T47D (cell line): ENCODE results near the gene UQCR10.

ENCODE experiments used
- DNase-seq, 2 experiments: peaks; one replicate each; pipeline versions ENCODE4 v3.0.0 to v3.0.0-alpha.2; 2011 to 2012; ENCODE audit warnings: low read depth in 1 of 2, low spot score in 1 of 2
- JUND ChIP-seq: IDR thresholded peaks from 2 replicates; pipeline ENCODE4 v1.6.1; 2012; ENCODE audit warnings: low read depth
- in situ Hi-C: cut with HindIII; loops from 2 replicates; pipeline ENCODE4 v1.10.0; 2016; ENCODE audit warnings: low sequenced_read_pairs, low pct_unique_long_range_greater_than_20kb

UQCR10 gene

DNA sequence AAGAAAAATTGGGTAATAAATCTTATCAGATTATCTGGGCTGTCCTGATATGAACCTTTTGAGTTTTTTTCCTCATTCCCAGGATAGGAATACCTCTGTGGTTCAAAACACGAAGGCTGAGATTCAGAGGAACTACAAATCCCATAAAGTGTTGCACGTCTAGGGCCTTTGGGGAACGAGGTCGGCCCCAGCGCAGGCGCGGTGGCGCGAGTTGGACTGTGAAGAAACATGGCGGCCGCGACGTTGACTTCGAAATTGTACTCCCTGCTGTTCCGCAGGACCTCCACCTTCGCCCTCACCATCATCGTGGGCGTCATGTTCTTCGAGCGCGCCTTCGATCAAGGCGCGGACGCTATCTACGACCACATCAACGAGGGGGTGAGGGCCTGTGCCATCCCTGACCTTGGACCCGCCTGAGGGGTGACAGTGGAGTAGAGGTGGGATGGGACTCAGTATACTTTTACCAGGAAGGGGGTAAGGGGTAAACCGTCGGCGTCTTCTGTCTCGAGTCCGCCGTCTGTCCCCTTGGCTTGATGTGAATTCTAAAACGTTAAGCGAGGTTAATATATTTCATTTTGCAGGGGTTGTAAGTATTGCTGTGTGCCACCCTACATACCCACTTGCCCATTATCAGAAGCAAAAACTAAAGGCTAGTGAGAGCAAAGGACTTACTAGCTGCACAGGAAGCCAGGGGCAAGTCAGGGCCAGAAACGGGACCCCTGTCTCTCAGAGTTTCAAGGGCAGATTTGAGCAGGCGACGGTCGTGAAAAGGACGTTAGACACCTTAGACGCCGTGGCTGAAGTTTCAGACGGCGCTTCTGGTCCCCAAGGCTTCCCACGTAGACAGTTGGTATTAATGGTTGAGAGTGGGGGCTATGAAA is at the start of gene UQCR10:
TSS of gene UQCR10 (plus strand) at position 199 of the 881 bp plus-strand sequence. CDS start at position 229, 30 bp downstream.
- peak; percentile 58 to 87 for DNase-seq
- in situ Hi-C loops = no loop called here
- TF ChIP-seq JUND = no peak

DNA sequence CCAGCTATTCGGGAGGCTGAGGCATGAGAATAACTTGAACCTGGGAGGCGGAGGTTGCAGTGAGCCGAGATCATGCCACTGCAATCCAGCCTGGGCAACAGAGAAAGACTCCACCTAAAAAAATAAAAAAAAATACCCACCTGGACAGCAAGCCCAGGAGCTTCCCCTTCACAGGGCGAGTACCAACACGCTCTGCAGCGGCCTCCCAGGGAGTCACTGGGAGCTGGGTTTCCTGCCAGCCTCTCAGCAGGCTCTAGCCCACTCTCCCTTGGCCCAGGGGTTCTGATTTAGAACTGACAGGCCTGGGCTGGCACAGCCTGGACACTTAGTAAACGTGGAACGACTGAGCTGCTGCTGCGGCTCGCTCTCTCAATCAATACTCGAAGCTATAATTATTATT is 49.4 kb upstream of the UQCR10 start:
- TF ChIP-seq JUND = no peak
- in situ Hi-C loops = no loop called here
- DNase-seq = no peak

DNA sequence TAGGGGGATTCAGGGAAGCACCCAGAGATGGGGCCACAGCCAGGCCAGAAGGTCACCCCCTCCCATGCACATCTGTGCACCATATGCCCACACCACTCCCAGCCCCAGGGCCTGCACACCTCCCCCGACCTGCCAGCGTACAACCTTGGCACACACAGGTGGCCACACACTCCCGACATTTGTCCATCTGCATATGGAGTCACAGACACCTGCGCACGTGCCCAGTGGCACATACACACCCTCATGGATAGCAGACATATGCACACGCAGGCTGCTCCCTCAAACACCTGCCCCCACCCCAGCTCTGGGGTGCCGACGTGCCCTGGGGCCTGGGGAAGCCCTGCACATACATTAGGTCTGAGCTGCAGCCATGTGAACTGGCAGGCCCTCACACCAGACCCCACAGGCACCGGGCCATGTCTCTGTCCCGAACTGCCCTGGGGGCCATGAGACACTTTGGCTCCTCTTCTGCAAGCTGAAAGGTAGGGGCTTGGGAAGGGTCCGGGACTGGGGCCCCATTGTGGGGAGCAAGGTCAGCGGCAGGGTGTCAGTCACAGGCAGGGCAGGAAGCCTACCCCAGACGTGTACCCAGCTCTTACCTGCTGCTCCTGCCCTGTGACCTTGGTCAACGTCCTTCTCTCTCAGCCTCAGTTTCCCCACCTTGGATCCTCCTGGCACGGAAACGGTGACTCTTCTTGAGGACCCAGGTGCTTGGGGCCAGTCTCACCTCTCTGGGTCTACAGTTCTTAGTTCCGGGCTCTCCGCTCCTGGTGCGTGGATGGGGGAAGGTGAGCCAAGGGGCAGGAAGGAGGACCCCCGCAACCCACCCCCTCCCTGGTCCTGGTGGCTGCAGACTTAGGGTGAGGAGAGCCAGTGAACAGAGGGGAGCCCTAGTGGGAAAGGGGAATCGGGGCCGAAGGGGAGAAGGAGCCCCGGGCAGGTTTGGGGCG is 47.9 kb upstream of the UQCR10 start:
- no peak for TF ChIP-seq JUND
- in situ Hi-C loops = no loop called here
- no peak for DNase-seq

DNA sequence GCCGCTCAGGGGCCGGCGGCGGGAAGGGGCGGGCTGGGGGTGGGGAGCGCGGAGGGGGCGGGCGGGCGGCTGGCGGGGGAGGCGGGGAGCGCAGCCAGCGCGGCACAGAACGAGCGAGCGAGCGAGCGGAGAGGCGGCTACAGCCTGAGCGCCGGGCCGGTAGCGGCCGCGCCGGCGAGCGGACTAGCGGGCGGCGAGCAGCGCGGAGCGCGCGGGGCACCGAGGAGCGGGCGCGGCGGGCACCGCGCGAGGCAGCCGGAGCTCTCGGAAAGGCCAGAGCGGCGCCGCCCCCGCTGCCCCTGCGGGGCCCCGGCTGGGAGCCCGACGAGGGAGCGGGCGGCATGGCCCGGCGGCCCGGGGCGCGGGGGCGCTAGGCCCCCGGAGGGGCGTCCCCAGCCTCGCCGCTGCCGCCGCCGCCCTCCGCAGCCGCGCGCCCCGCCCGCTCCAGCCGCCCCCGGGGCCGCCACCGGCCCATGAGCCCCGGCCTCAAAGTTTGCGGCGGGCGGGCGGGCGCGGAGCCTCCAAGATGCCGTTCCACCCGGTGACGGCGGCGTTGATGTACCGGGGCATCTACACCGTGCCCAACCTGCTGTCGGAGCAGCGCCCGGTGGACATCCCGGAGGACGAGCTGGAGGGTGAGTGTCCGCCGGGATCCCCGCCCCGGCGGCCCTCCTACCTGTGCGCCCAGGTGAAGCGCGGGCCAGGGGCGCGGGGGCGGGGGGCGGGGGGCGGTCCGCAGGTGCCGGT is 47.1 kb upstream of the UQCR10 start, which contains the start of gene CABP7:
TSS of gene CABP7 (plus strand) at position 105 of the 747 bp plus-strand sequence. CDS start at position 527, 422 bp downstream.
- in situ Hi-C loops = no loop called here
- TF ChIP-seq JUND = no peak
- DNase-seq = no peak

DNA sequence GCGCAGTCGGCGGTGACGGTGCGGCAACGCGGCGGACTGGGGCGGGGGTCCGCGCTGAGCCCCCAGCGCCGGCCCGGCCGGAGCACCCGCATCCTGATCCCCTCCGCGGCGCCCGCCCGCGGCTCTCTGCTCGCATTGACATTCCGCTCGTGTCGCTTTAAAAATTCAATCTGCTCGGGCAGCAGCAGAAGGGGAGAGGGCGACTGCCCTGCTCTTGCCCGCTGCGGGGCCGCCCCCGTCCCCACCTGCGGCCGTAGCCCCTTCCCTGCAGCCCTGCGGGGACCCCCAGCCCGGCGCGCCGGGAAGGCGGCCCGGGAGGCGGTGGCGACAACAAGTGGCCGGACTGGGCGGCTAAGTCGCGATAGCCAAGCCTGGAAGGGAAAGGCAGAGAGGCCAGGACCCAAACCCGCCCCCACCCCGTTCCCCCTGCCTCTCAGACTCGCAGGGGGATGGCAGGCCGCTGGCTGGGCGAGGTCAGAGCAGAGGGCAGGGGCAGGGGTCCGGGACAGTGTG is 46.3 kb upstream of the UQCR10 start:
- in situ Hi-C loops = no loop called here
- no peak for TF ChIP-seq JUND
- DNase-seq = no peak

DNA sequence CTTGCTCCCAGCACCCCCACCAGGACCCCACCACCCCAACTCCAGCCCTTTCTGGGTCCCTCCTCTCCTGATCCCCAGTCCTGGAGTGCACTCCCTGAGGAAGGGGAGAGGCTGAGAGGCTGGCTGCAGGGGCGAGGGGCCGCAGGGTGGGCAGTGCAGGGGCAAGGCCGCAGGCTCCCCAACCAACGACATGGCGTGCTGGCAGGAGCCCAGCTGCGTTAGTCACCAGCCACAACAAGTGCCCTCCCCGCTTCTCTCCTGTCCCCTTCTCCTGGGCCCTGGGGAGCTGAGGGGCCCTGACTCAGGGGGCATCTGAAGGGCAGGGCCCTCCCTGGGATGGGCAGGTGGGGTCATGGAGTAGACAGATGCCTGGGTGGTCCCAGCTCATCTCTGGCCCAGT is 45.0 kb upstream of the UQCR10 start:
- no peak for TF ChIP-seq JUND
- DNase-seq = no peak
- in situ Hi-C loops = no loop called here

DNA sequence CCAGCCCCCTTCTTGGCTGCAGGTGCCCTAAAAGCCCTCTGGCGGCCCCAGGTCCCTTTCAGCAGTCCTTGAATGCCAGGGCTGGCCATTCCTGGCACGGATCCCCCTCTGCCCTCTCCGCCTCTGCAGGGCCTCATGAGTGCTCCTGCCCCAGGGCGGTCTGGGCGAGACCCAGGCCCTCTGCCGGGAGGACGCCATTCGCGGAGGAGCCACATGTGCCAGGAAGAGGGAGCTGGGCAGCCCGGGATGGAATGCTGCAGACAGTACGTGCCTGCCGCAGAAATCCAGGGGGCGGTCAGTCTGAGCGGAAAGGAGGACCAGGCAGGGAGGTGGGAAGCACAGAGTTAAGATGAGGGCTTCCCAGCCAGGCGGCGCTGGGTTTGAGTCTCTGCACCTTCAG is 44.6 kb upstream of the UQCR10 start:
- DNase-seq = no peak
- in situ Hi-C loops = no loop called here
- TF ChIP-seq JUND = no peak

DNA sequence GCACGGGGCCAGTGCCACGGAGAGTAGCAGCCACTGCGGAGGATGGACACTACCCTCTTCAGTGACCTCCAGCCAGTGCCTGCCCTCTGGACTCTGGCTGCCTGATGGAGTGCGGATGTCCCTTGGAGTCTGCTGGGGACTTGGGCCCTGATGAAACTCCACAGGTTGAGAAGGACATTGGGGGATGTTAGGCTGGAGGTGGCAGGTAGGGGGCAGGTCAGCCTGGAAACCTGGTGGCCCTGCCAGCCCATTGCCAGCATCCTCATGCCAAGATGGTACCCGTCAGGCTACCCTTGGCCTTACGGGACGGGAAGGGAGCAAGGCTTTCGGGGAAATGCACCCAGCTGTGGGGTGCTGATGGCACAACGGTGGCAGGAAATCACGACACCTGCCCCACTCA is 43.4 kb upstream of the UQCR10 start:
- TF ChIP-seq JUND = no peak
- in situ Hi-C loops = no loop called here
- DNase-seq = no peak

DNA sequence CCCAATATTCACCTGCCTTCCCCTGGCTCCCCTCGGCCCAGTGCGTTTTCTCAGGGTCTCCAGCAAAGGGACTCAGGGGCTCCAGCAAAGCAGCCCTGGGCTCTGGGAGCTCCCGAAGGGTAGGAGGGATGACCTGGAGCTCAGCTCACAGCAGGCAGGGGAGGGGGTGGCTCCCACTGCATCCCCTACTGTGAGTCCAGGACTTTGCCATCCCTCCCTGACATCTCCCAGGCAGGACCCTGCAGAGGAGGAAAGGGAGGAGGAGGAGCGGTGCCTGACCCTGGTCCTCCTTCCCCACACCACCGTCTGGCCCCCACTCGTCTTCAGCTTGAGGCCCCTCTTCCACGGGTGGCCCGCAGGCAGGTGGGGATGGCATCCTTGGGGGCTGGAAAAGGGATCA is 42.3 kb upstream of the UQCR10 start:
- in situ Hi-C loops = no loop called here
- TF ChIP-seq JUND = no peak
- DNase-seq = no peak

DNA sequence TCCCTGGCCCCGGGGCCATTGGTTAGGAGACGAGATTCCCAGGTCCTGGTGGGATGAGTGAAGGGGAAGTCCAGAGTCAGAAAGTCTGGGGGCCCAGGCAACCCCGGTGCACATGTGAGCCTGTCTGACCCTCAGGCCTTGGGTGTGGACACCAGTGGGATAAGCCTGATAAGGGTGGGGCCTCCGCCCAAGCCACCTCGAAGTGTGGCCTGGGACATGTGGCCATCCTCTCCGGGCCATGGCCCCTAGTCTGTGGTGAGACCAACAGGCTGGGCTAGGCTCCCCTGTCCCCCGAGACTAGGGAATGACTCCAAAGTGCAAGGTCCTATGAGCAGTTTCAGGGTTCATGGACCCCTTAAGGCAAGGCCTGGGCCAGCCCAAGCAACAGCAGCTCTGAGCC is 41.1 kb upstream of the UQCR10 start:
- TF ChIP-seq JUND = no peak
- in situ Hi-C loops = no loop called here
- no peak for DNase-seq

DNA sequence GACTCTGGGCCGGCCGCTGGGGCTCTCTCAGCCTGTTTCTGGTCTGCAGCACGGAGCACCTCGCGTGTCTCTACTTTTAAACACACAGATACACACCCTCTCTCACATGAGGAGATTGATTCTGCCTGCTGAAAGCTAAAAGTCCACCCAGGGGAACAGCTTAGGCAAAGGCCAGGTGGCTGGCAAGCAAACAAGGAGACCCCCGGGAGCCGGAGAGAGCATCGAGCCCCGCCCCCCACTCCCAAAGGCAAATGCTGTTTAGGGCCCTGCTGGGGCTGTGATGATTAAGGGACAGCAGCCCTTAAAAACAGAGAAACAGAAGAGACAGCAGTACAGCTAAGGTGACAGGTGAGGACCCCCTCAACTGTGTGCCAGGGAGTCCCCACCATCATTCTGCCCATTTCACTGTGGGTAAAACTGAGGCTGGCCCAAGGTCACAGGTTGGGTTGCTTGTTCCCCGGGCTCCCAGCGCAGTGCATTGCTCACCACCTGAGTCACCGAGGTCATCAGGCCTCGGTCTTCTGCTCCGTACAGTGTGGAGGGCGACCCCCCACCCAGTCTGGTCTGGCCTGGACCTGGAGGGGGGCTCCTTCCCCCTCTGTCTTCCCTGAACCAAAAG is 40.5 kb upstream of the UQCR10 start:
- DNase-seq = no peak
- in situ Hi-C loops = no loop called here
- TF ChIP-seq JUND = no peak

DNA sequence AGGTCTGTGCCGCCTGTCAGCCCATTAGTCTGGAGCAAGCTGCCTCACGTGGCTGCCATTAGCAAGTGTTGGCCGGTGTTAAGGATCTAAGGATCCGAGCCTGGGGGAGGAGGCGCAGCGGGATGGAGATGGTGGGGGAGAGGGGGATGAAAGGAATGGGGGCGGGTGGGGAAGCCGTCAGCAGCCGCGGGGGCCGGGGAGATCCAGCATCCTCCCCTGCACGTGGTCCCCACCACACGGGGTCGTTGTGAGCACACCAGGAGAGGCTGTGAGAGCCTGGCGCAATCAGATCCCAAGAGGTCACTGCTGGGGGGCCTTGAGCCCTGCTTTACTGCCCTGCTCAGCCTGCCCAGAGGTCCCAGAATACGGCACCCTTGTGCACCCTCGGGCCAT is 40.0 kb upstream of the UQCR10 start:
- peak in 1 of 2 experiments; percentile 15 for DNase-seq
- in situ Hi-C loops = no loop called here
- TF ChIP-seq JUND = no peak
